H1 (cell line): Measurements from ENCODE around the gene DEDD. TPM values are rescaled to one million over a fixed set of nuclear protein-coding genes. Genes with fewer than 3 reads are reported as not detected.

Experiments used
- BCL11A ChIP-seq, 2 experiments: IDR thresholded peaks; one replicate each; pipeline ENCODE4 v1.6.1; 2011; ENCODE audit warnings: low read depth in 2 of 2, low read length in 2 of 2, mild to moderate bottlenecking in 2 of 2
- BRCA1 ChIP-seq: IDR thresholded peaks from 2 replicates; pipeline ENCODE4 v1.6.1; 2012; ENCODE audit warnings: low read depth, low read length, improper control_type of control experiment
- CHD1 ChIP-seq: IDR thresholded peaks from 2 replicates; pipeline ENCODE4 v1.6.1; 2012; ENCODE audit warnings: low read depth, low read length, improper control_type of control experiment
- CTCF ChIP-seq, 3 experiments: IDR thresholded peaks; 1 replicate in 2 of 3; 2 replicates in 1 of 3; pipeline versions ENCODE4 v1.5.1 to v1.6.1; 2011; ENCODE audit warnings: low read length in 3 of 3, mild to moderate bottlenecking in 3 of 3, inconsistent platforms in 2 of 3, low read depth in 1 of 3, moderate library complexity in 1 of 3; ENCODE audit not compliant: insufficient read depth in 1 of 3; ENCODE audit errors: control extremely low read depth in 1 of 3
- HDAC2 ChIP-seq, 2 experiments: fragments of 300-600 bp in 1 of 2; sonication (generic) in 1 of 2; IDR thresholded peaks; 2 replicates each; pipeline ENCODE4 v1.6.1; 2011 to 2012; ENCODE audit warnings: low read depth in 2 of 2, low read length in 2 of 2, mild to moderate bottlenecking in 2 of 2, moderate library complexity in 2 of 2, borderline replicate concordance in 1 of 2, inconsistent platforms in 1 of 2
- JUN ChIP-seq: IDR thresholded peaks from 2 replicates; pipeline ENCODE4 v1.6.1; 2011; ENCODE audit warnings: low read depth, mild to moderate bottlenecking, improper control_type of control experiment, low read length
- JUND ChIP-seq: IDR thresholded peaks from 2 replicates; pipeline ENCODE4 v1.6.1; 2011; ENCODE audit warnings: mild to moderate bottlenecking, improper control_type of control experiment, low read length
- KDM1A ChIP-seq: fragments of 200-600, 300-600 bp; sonication (generic); IDR thresholded peaks from 2 replicates; pipeline ENCODE4 v1.7.1; 2016; ENCODE audit warnings: mild to moderate bottlenecking, low read length, borderline replicate concordance
- KDM5A ChIP-seq: fragments of 200-600 bp; IDR thresholded peaks from 2 replicates; pipeline ENCODE4 v1.7.1; 2012; ENCODE audit warnings: mild to moderate bottlenecking, low read length, inconsistent platforms, mixed read lengths
- MAFK ChIP-seq: IDR thresholded peaks from 2 replicates; pipeline ENCODE4 v1.6.1; 2012; ENCODE audit warnings: low read depth, mild to moderate bottlenecking, improper control_type of control experiment, low read length
- NANOG ChIP-seq: IDR thresholded peaks from 2 replicates; pipeline ENCODE4 v1.6.1; 2011; ENCODE audit warnings: low read length, low read depth, mild to moderate bottlenecking, inconsistent platforms; ENCODE audit not compliant: insufficient read depth, poor library complexity, severe bottlenecking
- RBBP5 ChIP-seq: IDR thresholded peaks from 2 replicates; pipeline ENCODE4 v1.7.1; 2012; ENCODE audit warnings: low read depth, mild to moderate bottlenecking, inconsistent platforms, low read length, moderate library complexity, borderline replicate concordance
- RNF2 ChIP-seq: fragments of 200-900, 300-1000 bp; sonication (generic); IDR thresholded peaks from 2 replicates; pipeline ENCODE4 v1.7.1; 2016; ENCODE audit warnings: borderline replicate concordance, low read depth, mild to moderate bottlenecking, antibody characterized with exemption, low read length; ENCODE audit not compliant: poor library complexity, severe bottlenecking; ENCODE audit errors: missing control alignments
- SIN3A ChIP-seq, 2 experiments: IDR thresholded peaks in 1 of 2; conservative IDR thresholded peaks in 1 of 2; 2 replicates each; pipeline ENCODE4 v1.6.1; 2011 to 2012; ENCODE audit warnings: low read length in 2 of 2, improper control_type of control experiment in 1 of 2, low read depth in 1 of 2, mild to moderate bottlenecking in 1 of 2
- SUZ12 ChIP-seq: fragments of 200-600 bp; sonication (generic); IDR thresholded peaks from 2 replicates; pipeline ENCODE4 v1.6.1; 2012; ENCODE audit warnings: mild to moderate bottlenecking, inconsistent platforms, low read length, moderate library complexity, mixed read lengths
- TAF1 ChIP-seq: IDR thresholded peaks from 2 replicates; pipeline ENCODE4 v1.6.1; 2011; ENCODE audit warnings: mild to moderate bottlenecking, low read depth, low read length
- TBP ChIP-seq: IDR thresholded peaks from 2 replicates; pipeline ENCODE4 v1.6.1; 2011; ENCODE audit warnings: low read depth, low read length, improper control_type of control experiment
- YY1 ChIP-seq: IDR thresholded peaks from 2 replicates; pipeline ENCODE4 v1.6.1; 2011; ENCODE audit warnings: low read depth, mild to moderate bottlenecking, low read length
- ZNF274 ChIP-seq: IDR thresholded peaks from 2 replicates; pipeline ENCODE4 v1.7.0; 2012; ENCODE audit warnings: low read length, borderline replicate concordance; ENCODE audit errors: extremely low read depth
- polyA plus RNA-seq, 7 experiments: library from polyadenylated mRNA; depleted of rRNA in 3 of 7; stranded (reverse) in 5 of 7; unstranded in 2 of 7; fragments of >200 nt in 5 of 7; fragments of 200-250 nt in 2 of 7; gene quantifications; 1 replicate in 5 of 7; 2 replicates in 1 of 7; 4 replicates in 1 of 7; pipeline versions ENCODE4 v1.2.1 to v1.2.3, GENCODE V29; 2011 to 2013; ENCODE audit warnings: missing spikeins in 2 of 7, mixed read lengths in 2 of 7
- total RNA-seq: library from RNA; stranded (reverse); fragmentation: NEBNext Ultra II Directional; extraction: Animal tissue kit (Norgen Biotek cat#: 25700); gene quantifications from 2 replicates; pipeline ENCODE4 v1.2.1, GENCODE V29; 2021
- TF ChIP-seq, protein P1 (sequence below): IDR thresholded peaks from 2 replicates; pipeline ENCODE4 v1.6.1; 2012; ENCODE audit warnings: inconsistent platforms

Gene DEDD
- total and polyA plus RNA-seq, 2 of the 8 experiments (the other 6 are each of a cell fraction or from before 2014, with no cell fraction given) = 42.6 to 55.9 TPM

DNA sequence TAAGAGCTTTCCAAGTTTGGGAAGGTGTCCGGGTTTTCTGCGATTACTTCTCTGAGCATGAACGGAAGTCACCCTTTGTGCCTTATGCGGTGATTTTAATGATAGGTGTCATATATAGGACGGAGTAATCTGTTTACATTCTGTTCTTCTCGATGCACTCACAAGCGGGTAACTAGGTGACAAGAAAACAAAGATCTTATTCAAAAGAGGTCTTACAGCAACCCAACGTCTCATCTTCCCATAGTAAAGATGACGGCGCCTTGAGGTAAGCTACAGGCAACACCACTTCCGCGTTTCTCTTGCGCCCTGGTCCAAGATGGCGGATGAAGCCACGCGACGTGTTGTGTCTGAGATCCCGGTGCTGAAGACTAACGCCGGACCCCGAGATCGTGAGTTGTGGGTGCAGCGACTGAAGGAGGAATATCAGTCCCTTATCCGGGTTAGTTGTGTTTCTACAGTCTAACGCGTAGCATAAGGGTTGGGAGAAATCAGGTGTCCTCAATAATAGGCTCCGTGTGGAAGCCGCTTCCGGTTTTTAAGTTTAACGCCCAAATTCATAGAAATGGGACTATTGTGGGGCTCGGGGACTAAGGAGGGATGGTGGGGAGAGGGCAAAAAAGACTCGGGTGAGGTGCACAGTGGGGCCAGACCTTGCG lies 21.3 kb upstream of the DEDD start, which contains the start of gene UFC1 (continued):
- no peak for TF ChIP-seq BCL11A (IDR thresholded peaks at IDR 0.05; ENCODE audit: low read depth in 2 of 2, low read length in 2 of 2)
- TF ChIP-seq RBBP5 = peak; percentile 84
- TF ChIP-seq SIN3A (conservative IDR thresholded peaks at IDR 0.05 in 1 of 2, IDR thresholded peaks at IDR 0.05 in 1 of 2; ENCODE audit: low read depth in 1 of 2, low read length in 2 of 2) = peak; percentile 83 to 90; a peak in 2 of 4 replicates
- TF ChIP-seq TAF1 = peak; percentile 97
- TF ChIP-seq HDAC2 (IDR thresholded peaks at IDR 0.05; ENCODE audit: borderline replicate concordance in 1 of 2, low read depth in 2 of 2, low read length in 2 of 2) = 0 out of 4 replicates have a peak, but pooled peaks of 1 of the 2 experiments have one; percentile 71
- no peak for TF ChIP-seq CHD1
- TF ChIP-seq BRCA1 = peak; percentile 50; the same call in 1 of the 2 replicates
- no peak for TF ChIP-seq RNF2
- no peak for TF ChIP-seq NANOG
- TF ChIP-seq SUZ12 = no peak
- TF ChIP-seq, protein P1, sequence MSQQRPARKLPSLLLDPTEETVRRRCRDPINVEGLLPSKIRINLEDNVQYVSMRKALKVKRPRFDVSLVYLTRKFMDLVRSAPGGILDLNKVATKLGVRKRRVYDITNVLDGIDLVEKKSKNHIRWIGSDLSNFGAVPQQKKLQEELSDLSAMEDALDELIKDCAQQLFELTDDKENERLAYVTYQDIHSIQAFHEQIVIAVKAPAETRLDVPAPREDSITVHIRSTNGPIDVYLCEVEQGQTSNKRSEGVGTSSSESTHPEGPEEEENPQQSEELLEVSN = no peak
- no peak for TF ChIP-seq MAFK
- TF ChIP-seq KDM5A = no peak; the same call in 1 of the 2 replicates
- no peak for TF ChIP-seq KDM1A
- peak; percentile 99 for TF ChIP-seq YY1
- no peak for TF ChIP-seq JUN
- TF ChIP-seq TBP = peak; percentile 87
- no peak for TF ChIP-seq ZNF274
- TF ChIP-seq CTCF (IDR thresholded peaks at IDR 0.05; ENCODE audit: control extremely low read depth in 1 of 3, insufficient read depth in 1 of 3, low read depth in 1 of 3, low read length in 3 of 3) = no peak
- no peak for TF ChIP-seq JUND
